ENCODE data around the gene FREY1.

GRCh38 chr11:45925550-45925949 is 18.5 kb upstream of the FREY1 start:
- TF ChIP-seq CTCF (conservative IDR thresholded peaks at IDR 0.05; ENCODE audit: low read length) (no peak), EZH2phosphoT487 (IDR thresholded peaks at IDR 0.05; ENCODE audit: borderline replicate concordance) (no peak)

Measured in Loucy (cell line).